MCF 10A (cell line): Measurements from ENCODE around the gene COL23A1. TPM values are rescaled to one million over a fixed set of nuclear protein-coding genes. Genes with fewer than 3 reads are reported as not detected.
"Not testable (repeated sequence)": the region's sequence is repeated elsewhere in the genome, so short reads cannot be mapped to it uniquely, and the experiment has no call there.

Experiments used
- BruUV-seq: library from RNA; stranded (reverse); fragments of 400-500 nt; replicated peaks from 2 replicates; lab custom pipeline; 2021; lab: Mats Ljungman, UMichigan
- CTCF ChIA-PET: fragments of 300-600 bp; sonication (Branson Sonifier 250); formaldehyde crosslinking; extraction: SDS; loops from one replicate; lab custom pipeline; 2021; ENCODE audit warnings: antibody characterized with exemption, inconsistent platforms; lab: Yijun Ruan, JAX
- POLR2A ChIA-PET: fragments of 300-600, 350-650 bp; sonication (Branson Sonifier 250); formaldehyde crosslinking; extraction: SDS; loops from one replicate; lab custom pipeline; 2020; ENCODE audit warnings: antibody characterized with exemption, inconsistent platforms; lab: Yijun Ruan, JAX
- DNase-seq: peaks from one replicate; pipeline ENCODE4 v3.0.0-alpha.2; 2018; ENCODE audit not compliant: unreplicated experiment
- H3K27ac Mint-ChIP-seq: one replicate; pipeline ENCODE4 v1.8.0; 2022; ENCODE audit warnings: mild to moderate bottlenecking, low read depth, mixed read lengths; ENCODE audit not compliant: unreplicated experiment
- H3K27me3 Mint-ChIP-seq: one replicate; pipeline ENCODE4 v1.8.0; 2022; ENCODE audit warnings: mixed read lengths; ENCODE audit not compliant: insufficient read depth, unreplicated experiment
- H3K36me3 Mint-ChIP-seq: one replicate; pipeline ENCODE4 v1.8.0; 2022; ENCODE audit warnings: mild to moderate bottlenecking, moderate library complexity, mixed read lengths; ENCODE audit not compliant: insufficient read depth, unreplicated experiment
- H3K4me1 Mint-ChIP-seq: one replicate; pipeline ENCODE4 v1.8.0; 2022; ENCODE audit warnings: mixed read lengths; ENCODE audit not compliant: insufficient read depth, unreplicated experiment
- H3K4me3 Mint-ChIP-seq: one replicate; pipeline ENCODE4 v1.8.0; 2022; ENCODE audit warnings: mild to moderate bottlenecking, moderate library complexity, mixed read lengths; ENCODE audit not compliant: unreplicated experiment
- H3K9me3 Mint-ChIP-seq: one replicate; pipeline ENCODE4 v1.8.0; 2022; ENCODE audit warnings: mixed read lengths; ENCODE audit not compliant: unreplicated experiment
- CTCF ChIP-seq: fragments of 200-600 bp; IDR thresholded peaks from one replicate; pipeline ENCODE4 v1.8.0; 2022; ENCODE audit warnings: antibody characterized with exemption, mild to moderate bottlenecking; ENCODE audit not compliant: unreplicated experiment
- intact Hi-C: fragments of 100-400 bp; cut with micrococcal nuclease; formaldehyde crosslinking; loops from 2 replicates; pipeline ENCODE4 v1.14.1; 2022
- total RNA-seq: library from RNA; stranded (reverse); gene quantifications from 2 replicates; pipeline ENCODE4 v1.2.3, GENCODE V29; 2022

Gene COL23A1
- total RNA-seq, 1 experiment from 2014 or later = not detected

GRCh38 chr5:178199581-178200434 is 390.4 kb downstream of the COL23A1 start:
- Mint-ChIP-seq H3K27me3 (peaks cover 5% of the 10 kb centered on the region), H3K27ac (no peak overlapping the region), H3K4me1 (peaks cover 26% of the 10 kb centered on the region), H3K9me3 (no peaks in the 10 kb centered on the region), H3K4me3 (peak overlapping the region; percentile 15), H3K36me3 (peaks cover 9% of the 10 kb centered on the region)
- POLR2A ChIA-PET = interaction anchor here (0.5 to 3.1 kb wide), 13 partner anchors 8 to 1758 kb away, joined by 3 to 34 read pairs (median 4); partner anchors contain the start of gene NHP2
- no TSS peak for BruUV-seq
- CTCF ChIA-PET = interaction anchor here (0.7 to 1.2 kb wide), 7 partner anchors 17 to 1082 kb away, joined by 3 to 4 read pairs (median 3); no protein-coding TSS in a partner anchor
- no peak for TF ChIP-seq CTCF
- intact Hi-C loops = no loop called here
- peak; percentile 70 for DNase-seq

- H3K27me3 Mint-ChIP-seq = peaks cover 12% of the 10 kb centered on the region
- DNase-seq = no peak
- BruUV-seq = no TSS peak
- H3K4me3 Mint-ChIP-seq = no peak overlapping the region
- ChIA-PET CTCF (interaction anchor here (0.6 to 1.2 kb wide), 2 partner anchors 124 to 726 kb away, joined by 3 to 4 read pairs; no protein-coding TSS in a partner anchor), POLR2A (no interaction called here)
- no peaks in the 10 kb centered on the region for H3K36me3 Mint-ChIP-seq
- no peak overlapping the region for H3K27ac Mint-ChIP-seq
- H3K4me1 Mint-ChIP-seq = peaks cover 26% of the 10 kb centered on the region
- intact Hi-C loops = no loop called here
- TF ChIP-seq CTCF = no peak
- no peaks in the 10 kb centered on the region for H3K9me3 Mint-ChIP-seq
Observed at GRCh38 chr5:178198706-178199105, 391.5 kb downstream of the COL23A1 start.

GRCh38 chr5:178198151-178198550 is 392.0 kb downstream of the COL23A1 start:
- H3K4me3 Mint-ChIP-seq, H3K9me3 Mint-ChIP-seq, H3K27ac Mint-ChIP-seq, intact Hi-C loops, DNase-seq, BruUV-seq, H3K36me3 Mint-ChIP-seq, POLR2A ChIA-PET: not testable (repeated sequence)
- CTCF ChIA-PET = interaction anchor here (0.6 to 1.0 kb wide), 3 partner anchors 121 to 725 kb away, joined by 3 to 4 read pairs (median 3); no protein-coding TSS in a partner anchor
- peaks cover 17% of the 10 kb centered on the region for H3K27me3 Mint-ChIP-seq
- peaks cover 26% of the 10 kb centered on the region for H3K4me1 Mint-ChIP-seq

- peaks cover 23% of the 10 kb centered on the region for H3K27me3 Mint-ChIP-seq
- ChIA-PET POLR2A (interaction anchor here (1.2 kb wide), 1 partner anchor 10 kb away, joined by 3 read pairs; no protein-coding TSS in a partner anchor), CTCF (interaction anchor here (0.6 to 1.2 kb wide), 6 partner anchors 51 to 790 kb away, joined by 3 to 5 read pairs (median 3); no protein-coding TSS in a partner anchor)
- H3K27ac Mint-ChIP-seq = no peak overlapping the region
- no peak for DNase-seq
- H3K36me3 Mint-ChIP-seq = no peaks in the 10 kb centered on the region
- no peak overlapping the region for H3K4me3 Mint-ChIP-seq
- peak; percentile 52 for TF ChIP-seq CTCF
- no TSS peak for BruUV-seq
- peaks cover 29% of the 10 kb centered on the region for H3K4me1 Mint-ChIP-seq
- H3K9me3 Mint-ChIP-seq = no peaks in the 10 kb centered on the region
- intact Hi-C loops = no loop called here
Observed at GRCh38 chr5:178196986-178197385, 393.2 kb downstream of the COL23A1 start.
